NCI-H128 (cell line): ENCODE results near the gene LYPLAL1.
"Not testable (repeated sequence)": the region's sequence is repeated elsewhere in the genome, so short reads cannot be mapped to it uniquely, and the experiment has no call there.

Experiments used
- DNase-seq: peaks from one replicate; lab custom pipeline; 2025; ENCODE audit not compliant: unreplicated experiment; lab: John Stamatoyannopoulos, UW

The LYPLAL1 gene

DNA sequence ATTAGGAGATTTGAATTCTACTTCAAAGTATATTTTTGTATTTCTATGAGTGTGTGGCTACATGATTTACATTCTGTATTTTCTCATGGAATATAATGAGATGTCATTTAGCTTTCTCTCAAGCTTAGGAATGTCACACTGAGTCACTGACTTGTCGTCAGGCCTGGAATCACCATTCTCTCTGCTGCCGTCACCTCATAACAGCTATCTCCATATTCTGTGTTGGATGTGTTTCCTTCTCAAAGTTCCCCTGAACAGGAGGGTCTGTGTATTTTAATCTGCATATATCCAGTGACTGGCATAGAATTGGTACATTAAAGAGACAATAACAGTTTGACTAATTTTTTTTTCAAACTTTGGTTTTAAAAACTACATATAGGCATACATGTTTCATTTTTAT is 35.9 kb downstream of the LYPLAL1 start:
- no peak for DNase-seq

DNA sequence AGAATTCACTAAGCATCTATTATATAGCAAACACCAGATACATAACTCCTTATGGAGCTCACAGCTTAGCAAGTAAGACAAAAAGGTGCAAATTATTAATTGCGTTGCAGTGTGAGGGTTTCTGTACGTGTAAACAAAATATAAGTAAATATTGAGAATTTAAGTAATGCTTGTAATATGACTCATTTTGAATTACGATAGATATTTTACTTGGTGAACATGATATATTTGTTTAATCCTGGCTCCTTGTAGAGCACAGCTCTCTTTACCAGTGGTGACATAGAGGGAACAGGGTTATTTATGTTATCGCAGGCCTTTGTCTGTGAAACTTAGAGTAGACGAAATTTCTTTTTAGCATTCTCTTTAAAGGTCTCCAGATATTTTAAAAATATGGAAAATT is 36.4 kb downstream of the LYPLAL1 start:
- DNase-seq = no peak

DNA sequence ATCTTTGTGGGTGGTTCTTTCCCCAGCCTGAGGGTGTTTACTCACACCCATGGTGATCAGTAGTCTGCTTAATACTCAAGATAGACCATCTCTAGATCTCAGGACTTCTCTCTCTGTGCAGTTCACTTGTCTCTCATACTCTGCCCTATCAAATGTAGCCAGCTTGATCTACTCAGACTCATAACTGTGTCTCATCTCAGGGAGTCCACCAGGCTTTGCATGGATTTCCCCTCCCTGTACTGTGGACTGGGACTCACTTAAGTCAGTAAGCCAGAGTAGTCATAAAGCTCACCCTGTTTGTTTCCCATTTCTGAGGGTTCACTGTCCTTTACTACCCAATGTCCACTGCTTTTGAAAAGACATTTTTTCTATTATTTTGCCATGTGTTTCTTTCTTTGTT is 41.8 kb downstream of the LYPLAL1 start:
- no peak for DNase-seq

DNA sequence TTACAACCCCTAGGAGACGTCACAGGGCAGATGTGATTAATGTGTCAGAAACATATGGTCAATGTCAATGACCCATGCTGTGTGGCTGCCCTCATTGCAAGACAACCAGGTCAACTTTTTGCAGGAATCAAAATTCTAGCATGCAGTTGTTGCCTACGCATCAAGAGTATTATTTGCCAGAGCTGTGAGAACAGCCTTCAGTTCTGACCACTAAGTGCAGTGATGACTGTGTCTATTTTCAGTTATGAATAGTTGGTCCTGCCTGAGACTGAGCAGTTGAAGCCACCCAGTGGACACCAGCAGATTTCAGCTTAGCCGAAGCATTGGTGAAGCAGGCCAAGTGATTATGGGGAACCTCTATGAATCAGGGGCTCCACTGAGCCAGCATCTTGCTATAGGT is 47.3 kb downstream of the LYPLAL1 start:
- no peak for DNase-seq

DNA sequence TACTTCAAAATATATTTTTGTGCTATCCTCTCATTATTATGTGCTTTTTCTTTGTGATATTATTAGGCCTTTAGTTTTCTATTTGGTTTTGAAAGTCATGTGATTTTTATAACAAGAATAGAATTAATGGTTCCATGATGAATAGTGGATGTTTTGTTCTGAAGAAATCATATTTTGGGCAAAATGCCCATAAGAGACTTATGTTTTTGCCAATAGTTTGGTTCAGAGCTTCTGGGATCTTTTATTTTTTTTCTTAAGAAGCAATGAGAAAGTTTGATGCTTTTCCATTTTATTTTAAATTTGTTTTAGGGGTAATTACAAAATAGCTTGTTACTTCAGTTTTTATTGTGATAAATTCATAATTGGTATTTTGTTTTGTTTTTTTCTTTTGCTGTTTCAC is 49.8 kb downstream of the LYPLAL1 start:
- DNase-seq = no peak

DNA sequence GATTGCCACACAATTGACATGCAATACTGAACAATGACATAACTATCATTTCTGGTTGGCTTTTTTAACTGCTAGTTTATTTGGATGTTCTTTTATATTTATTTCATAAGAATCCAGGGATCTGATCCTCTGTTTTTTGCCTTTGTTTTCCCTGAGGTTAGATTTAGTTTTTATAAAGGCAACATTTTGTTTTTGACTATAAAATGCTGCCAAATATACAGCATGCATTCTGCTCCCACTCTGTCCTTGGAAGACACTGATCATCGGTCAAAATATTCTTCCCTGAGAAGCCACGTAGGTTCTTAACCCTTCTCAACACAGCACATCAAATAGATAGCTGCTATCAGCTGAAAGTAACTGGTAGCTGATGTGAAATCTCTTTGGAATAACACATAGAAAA is 52.5 kb downstream of the LYPLAL1 start:
- no peak for DNase-seq

DNA sequence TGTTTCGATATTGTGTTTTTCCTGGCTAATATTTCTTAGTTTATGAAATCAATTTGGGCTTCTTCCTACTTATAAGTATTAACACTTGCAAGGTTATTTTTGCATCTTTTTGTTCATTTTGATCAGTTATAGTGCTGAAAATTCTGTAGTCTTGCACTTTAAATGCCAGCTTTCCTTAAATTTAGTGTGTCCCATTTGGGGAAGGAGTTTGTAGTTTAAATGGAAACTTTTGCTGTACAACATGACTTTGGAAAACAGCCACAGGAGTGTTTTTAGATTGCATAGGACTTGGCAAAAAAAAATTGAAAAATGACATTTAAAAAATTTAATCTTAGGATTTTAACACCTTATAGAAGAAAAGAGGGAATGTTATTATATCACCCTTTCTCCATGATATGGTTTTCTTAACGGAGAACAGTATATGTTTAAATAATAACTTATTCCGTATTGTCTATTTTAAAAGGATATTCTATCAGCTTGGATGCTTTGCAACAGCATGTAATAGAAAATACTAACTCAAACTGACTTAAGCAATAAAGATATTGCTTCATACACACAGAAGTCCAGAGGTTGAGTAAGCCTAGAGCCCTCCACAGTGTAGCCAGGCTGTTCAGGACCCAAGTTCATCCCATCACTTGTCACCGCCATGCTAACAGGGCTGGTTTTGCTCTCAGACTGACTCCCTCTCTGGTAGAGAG is 53.8 kb downstream of the LYPLAL1 start:
- DNase-seq = no peak

DNA sequence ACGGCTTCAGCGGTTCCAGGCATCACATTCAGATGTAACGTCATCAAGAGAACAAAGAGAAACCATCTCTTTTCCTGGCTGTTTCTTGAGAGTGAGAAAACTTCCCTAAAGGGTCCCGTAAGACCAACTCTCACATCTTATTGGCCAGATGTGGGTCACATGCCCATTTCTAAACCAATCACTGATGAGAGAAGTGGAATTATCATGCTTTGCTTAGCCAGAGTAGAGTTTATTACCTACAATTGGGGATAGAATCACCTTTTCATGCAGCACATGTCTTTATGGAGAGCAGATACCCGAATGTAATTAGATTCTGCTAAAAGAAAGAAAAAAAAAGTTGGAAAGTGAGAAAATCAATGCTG is 54.4 kb downstream of the LYPLAL1 start:
- no peak for DNase-seq

DNA sequence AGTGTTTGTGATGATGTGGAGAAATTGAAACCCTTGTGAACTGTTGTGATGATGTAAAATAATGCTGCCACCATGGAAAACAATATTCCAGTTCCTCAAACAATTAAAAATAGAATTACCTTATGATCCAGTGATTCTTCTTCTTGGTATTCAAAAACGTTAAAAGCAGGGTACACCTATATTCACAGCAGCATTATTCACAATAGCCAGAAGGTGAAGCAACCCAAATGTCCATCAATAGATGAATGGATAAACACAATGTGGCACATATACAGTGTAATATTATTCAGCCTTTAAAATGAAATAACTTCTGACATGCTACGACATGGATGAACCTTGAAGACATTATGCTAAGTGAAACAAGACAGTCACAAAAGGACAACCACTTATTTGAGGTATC is 59.2 kb downstream of the LYPLAL1 start:
- DNase-seq = no peak

DNA sequence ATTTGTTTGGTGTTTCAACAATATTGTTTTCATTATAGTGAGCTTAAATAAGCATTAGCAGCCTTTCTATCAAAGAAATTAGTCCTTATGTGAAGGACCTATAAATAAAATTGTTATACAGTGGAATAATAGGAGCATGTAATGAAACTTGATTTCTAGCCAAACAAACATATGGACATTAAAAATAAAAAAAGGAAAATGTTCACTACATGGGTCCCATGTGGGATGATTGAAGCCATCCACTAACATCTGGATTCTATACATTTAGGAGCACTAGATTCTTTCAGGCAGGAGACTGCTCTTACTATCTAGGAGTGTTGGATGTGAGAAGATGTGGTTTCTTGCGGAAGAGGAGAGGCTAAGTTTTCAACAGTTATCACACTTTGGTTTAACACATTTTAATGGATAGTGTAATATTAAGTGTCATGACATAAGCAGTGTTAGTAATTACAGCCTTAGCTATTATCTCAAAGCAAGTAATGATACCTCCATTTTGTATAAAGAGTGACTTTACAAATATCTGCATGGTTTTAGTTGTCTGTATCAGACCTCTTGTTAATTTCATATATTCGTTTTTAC is 62.3 kb downstream of the LYPLAL1 start:
- no peak for DNase-seq

DNA sequence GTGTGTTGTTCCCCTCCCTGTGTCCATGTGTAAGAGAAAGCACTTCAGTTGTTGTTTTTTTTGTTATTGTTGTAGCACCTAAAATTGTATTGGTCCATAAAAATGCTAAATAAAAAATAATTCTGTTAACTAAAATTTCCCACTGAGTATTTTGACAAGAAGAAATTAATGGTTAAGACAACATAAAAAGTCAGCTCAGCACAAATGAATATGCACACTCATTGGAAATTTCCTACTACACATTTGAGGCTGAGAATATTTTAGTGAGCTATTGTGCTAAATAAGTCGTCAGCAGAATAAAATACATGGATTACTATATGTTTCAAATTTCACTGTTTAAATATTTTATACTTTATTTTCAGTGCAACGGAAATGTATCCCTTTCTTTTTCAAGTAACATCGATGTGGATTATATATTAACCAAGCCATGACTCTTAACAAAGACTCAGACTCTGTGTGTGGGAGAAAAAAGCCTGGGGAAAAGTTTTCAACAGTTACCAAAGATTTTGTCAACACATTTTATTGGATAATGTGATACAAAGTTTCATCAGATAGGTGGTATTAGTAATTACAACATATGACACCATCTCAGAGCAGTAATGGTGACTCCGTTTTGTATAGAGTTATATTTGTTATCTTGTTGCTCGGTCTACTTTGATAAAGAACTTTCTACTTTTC is 63.4 kb downstream of the LYPLAL1 start:
- no peak for DNase-seq

DNA sequence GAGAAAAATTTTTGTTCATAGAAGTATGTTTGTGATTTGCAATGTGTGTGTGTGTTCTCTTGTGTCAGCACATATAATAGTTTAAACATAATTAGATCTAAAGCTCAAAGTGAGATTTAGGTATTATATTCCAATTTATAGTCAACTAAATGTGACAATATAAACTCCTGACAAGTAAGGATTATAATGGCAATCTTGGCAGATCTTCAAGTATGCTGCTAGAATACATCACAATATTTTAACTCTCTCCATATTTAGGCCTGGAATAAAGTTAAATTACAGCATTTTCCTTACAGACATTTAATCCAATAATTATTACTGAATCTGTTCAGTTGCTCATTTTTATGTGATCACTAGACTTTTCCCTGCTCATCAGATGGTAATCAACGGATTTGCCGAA is 65.8 kb downstream of the LYPLAL1 start:
- DNase-seq = no peak

DNA sequence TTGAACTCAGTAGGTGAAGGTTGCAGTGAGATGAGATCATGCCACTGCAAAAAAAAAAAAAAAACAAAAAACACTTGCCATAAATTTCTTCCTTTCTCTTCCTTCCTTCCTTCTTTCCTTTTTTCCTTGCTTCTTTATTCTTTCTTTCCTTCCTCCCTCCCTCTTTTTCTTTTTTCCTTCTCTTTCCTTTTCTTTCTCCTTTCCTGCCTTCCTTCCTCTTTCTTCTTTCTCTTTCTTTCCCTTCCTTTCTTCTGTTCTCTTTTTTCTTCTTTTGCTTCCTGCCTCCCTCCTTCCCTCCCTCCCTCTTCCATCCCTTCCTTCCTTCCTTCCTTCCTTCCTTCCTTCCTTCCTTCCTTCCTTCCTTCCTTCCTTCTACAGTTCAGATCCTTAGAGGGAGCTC is 71.2 kb downstream of the LYPLAL1 start:
- no peak for DNase-seq

DNA sequence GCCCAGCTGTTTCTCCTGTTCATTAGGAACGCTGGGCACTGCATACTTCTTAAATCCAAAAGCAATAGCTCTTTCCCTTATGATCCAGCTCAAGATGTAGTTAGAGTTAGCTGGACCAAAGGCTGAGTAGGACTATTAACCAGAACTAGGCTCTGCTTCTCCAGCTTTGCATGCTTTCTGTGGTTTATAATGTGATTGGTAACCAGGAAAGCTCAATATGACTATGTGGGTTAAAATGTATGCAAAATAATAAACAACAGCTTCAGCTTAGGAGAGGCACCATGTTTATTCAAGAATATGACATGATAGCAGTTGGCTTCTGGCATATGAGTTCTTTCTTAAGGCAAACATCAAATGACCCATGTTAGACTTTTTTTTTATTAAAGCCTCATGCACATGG is 73.8 kb downstream of the LYPLAL1 start:
- DNase-seq = no peak

DNA sequence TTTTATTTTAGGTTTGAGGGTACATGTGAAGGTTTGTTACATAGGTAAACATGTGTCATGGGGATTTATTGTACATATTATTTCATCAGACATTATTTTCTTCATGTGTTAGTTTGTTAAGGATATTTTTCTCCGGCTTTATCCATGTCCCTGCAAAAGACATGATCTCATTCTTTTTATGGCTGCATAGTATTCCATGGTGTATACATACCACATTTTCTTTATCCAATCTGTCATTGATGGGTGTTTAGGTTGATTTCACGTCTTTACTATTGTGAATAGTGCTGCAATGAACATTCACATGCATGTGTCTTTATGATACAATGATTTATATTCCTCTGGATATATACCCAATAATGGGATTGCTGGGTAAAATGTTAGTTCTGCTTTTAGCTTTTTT is 76.8 kb downstream of the LYPLAL1 start:
- not testable (repeated sequence) for DNase-seq

DNA sequence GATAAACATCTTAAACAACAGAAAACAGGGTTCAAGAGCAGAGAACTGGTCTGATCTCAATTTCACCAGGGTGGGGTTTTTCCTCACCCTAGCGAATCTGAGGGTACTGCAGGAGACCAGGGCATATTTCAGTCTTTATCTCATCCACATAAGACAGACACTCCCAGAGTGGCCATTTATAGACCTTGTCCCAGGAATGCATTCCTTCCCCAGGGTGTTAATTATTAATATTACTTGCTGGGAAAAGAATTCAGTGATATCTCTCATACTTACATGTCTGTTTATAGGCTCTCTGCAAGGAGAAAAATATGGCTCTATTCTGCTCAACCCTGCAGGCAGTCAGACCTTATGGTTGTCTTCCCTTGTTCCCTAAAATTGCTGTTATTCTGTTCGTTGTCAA is 84.1 kb downstream of the LYPLAL1 start:
- no peak for DNase-seq

DNA sequence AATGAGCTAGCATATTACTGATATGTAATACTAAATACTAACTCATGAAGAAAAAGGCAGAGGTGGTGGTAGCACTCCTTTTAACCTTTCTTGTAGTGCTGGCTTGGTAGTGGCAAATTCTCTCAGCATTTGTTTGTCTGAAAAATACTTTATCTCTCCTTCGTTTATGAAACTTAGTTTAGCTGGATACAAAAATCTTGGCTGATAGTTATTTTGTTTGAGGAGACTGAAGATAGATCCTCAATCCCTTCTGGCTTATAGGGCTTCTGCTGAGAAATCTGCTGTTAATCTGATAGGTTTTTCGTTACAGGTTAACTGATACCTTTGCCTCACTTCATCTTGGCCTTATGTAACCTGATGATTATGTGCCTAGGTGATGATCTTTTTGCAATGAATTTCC is 87.8 kb downstream of the LYPLAL1 start:
- no peak for DNase-seq
